Measurements from ENCODE around the gene NFATC1. TPM values are rescaled to one million over a fixed set of nuclear protein-coding genes. Genes with fewer than 3 reads are reported as not detected.

Gene NFATC1
- polyA plus RNA-seq, 1 donor from 2014 or later, result 0.37 TPM

DNA sequence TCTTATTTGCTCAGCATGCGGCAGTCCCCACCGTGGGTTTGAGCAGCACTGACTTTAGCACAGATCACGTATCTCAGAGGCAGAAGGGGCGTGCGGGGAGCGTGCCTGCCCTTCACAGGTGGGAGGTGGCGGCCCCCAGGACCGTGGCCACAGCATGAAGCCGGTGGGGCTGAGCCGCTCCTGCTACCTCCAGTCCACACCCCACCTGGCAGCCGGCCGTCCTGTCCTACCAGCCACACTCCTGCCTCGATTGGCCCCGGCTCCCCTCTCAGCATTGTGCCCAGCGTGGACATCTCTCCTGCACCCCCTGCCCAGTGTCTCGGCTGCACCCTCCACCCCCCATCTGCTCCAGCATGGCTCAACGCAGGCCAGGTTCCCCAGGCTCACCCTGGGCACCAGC, 73.6 kb downstream of the NFATC1 start:
- Histone ChIP-seq H3K4me2 (ENCODE audit: low read length) (no peak overlapping the region), H3K36me3 (ENCODE audit: insufficient read depth, low read length) (no peaks in the 10 kb centered on the region), H4K20me1 (ENCODE audit: insufficient read depth) (no peaks in the 10 kb centered on the region), H2AFZ (ENCODE audit: low read depth, low read length) (no peak overlapping the region), H3K9ac (ENCODE audit: low read length) (no peak overlapping the region), H3F3A (ENCODE audit: insufficient read depth, low read length, poor library complexity, severe bottlenecking) (no peaks in the 10 kb centered on the region), H3K4me3 (ENCODE audit: low read length) (no peak overlapping the region), H3K9me2 (ENCODE audit: insufficient read depth, low read length) (no peaks in the 10 kb centered on the region), H3K27me3 (ENCODE audit: insufficient read depth, low read depth, low read length) (no peaks in the 10 kb centered on the region), H3K9me3 (ENCODE audit: low read length) (no peaks in the 10 kb centered on the region), H3K79me2 (replicated peaks; ENCODE audit: insufficient read depth, low read length) (no peaks in the 10 kb centered on the region), H3K27ac (ENCODE audit: low read length) (no peak overlapping the region)
- TF ChIP-seq, protein P1, sequence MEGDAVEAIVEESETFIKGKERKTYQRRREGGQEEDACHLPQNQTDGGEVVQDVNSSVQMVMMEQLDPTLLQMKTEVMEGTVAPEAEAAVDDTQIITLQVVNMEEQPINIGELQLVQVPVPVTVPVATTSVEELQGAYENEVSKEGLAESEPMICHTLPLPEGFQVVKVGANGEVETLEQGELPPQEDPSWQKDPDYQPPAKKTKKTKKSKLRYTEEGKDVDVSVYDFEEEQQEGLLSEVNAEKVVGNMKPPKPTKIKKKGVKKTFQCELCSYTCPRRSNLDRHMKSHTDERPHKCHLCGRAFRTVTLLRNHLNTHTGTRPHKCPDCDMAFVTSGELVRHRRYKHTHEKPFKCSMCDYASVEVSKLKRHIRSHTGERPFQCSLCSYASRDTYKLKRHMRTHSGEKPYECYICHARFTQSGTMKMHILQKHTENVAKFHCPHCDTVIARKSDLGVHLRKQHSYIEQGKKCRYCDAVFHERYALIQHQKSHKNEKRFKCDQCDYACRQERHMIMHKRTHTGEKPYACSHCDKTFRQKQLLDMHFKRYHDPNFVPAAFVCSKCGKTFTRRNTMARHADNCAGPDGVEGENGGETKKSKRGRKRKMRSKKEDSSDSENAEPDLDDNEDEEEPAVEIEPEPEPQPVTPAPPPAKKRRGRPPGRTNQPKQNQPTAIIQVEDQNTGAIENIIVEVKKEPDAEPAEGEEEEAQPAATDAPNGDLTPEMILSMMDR (IDR thresholded peaks at IDR 0.05; ENCODE audit: poor library complexity, severe bottlenecking), result no peak
- TF ChIP-seq EZH2 (IDR thresholded peaks at IDR 0.05; ENCODE audit: borderline replicate concordance, insufficient read depth, low read length, poor library complexity, severe bottlenecking), result no peak
- TF ChIP-seq RAD21 (conservative IDR thresholded peaks at IDR 0.05), result no peak
- no peak for TF ChIP-seq TAF1 (IDR thresholded peaks at IDR 0.05; ENCODE audit: low read depth)
- TF ChIP-seq POLR2AphosphoS5 (IDR thresholded peaks at IDR 0.05), result no peak

DNA sequence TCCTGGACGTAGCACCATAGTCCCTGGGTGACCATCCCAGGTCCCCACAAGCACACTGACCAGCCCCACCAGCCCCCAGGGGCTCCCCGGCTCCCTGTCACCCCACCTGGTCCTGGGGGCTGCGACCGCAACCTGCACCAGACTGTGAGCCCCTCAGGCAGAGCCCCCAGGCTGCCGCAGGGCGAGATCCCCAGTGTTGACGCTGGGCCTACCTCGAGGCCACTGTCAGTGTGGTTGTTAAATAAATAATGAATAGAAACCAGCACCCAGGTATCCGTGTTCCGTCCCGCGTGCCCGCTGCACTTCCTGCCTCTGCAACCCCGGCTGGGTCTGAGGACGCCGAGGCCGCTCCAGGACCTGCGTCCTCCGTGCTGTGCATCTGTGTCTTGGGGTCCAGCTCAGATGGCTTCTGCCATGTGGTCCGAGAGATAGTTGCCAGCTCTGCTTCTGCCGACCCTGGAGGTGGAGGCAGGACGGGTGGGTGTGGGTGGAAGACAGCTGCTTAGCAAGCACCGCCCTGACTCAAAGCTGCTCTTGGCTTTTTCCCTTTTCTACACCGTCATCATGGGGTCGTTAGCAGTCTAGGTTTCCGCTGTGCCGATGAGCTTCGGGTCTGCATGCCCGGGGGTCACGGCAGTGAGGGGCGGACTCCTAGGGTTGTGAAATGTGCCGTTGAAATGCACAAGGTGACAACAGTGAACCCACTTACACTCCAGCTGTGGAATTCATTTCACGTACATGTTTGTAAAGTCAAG, 74.2 kb downstream of the NFATC1 start:
- no peaks in the 10 kb centered on the region for H3K9me2 ChIP-seq (ENCODE audit: insufficient read depth, low read length)
- H3K4me2 ChIP-seq (ENCODE audit: low read length), result no peak overlapping the region
- H3F3A ChIP-seq (ENCODE audit: insufficient read depth, low read length, poor library complexity, severe bottlenecking), result no peaks in the 10 kb centered on the region
- TF ChIP-seq MXI1 (conservative IDR thresholded peaks at IDR 0.05; ENCODE audit: poor library complexity, severe bottlenecking) (no peak), POLR2AphosphoS5 (IDR thresholded peaks at IDR 0.05) (no peak), TAF1 (IDR thresholded peaks at IDR 0.05; ENCODE audit: low read depth) (no peak)
- TF ChIP-seq, protein P2, sequence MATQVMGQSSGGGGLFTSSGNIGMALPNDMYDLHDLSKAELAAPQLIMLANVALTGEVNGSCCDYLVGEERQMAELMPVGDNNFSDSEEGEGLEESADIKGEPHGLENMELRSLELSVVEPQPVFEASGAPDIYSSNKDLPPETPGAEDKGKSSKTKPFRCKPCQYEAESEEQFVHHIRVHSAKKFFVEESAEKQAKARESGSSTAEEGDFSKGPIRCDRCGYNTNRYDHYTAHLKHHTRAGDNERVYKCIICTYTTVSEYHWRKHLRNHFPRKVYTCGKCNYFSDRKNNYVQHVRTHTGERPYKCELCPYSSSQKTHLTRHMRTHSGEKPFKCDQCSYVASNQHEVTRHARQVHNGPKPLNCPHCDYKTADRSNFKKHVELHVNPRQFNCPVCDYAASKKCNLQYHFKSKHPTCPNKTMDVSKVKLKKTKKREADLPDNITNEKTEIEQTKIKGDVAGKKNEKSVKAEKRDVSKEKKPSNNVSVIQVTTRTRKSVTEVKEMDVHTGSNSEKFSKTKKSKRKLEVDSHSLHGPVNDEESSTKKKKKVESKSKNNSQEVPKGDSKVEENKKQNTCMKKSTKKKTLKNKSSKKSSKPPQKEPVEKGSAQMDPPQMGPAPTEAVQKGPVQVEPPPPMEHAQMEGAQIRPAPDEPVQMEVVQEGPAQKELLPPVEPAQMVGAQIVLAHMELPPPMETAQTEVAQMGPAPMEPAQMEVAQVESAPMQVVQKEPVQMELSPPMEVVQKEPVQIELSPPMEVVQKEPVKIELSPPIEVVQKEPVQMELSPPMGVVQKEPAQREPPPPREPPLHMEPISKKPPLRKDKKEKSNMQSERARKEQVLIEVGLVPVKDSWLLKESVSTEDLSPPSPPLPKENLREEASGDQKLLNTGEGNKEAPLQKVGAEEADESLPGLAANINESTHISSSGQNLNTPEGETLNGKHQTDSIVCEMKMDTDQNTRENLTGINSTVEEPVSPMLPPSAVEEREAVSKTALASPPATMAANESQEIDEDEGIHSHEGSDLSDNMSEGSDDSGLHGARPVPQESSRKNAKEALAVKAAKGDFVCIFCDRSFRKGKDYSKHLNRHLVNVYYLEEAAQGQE (IDR thresholded peaks at IDR 0.05; ENCODE audit: borderline replicate concordance), result no peak
- no peak overlapping the region for H3K9ac ChIP-seq (ENCODE audit: low read length)
- no peaks in the 10 kb centered on the region for H3K79me2 ChIP-seq (replicated peaks; ENCODE audit: insufficient read depth, low read length)
- H3K27me3 ChIP-seq (ENCODE audit: insufficient read depth, low read depth, low read length), result no peaks in the 10 kb centered on the region
- no peak overlapping the region for H3K4me3 ChIP-seq (ENCODE audit: low read length)
- no peak overlapping the region for H2AFZ ChIP-seq (ENCODE audit: low read depth, low read length)
- no peaks in the 10 kb centered on the region for H4K20me1 ChIP-seq (ENCODE audit: insufficient read depth)
- H3K36me3 ChIP-seq (ENCODE audit: insufficient read depth, low read length), result no peaks in the 10 kb centered on the region
- H3K9me3 ChIP-seq (ENCODE audit: low read length), result no peaks in the 10 kb centered on the region
- H3K27ac ChIP-seq (ENCODE audit: low read length), result no peak overlapping the region

DNA sequence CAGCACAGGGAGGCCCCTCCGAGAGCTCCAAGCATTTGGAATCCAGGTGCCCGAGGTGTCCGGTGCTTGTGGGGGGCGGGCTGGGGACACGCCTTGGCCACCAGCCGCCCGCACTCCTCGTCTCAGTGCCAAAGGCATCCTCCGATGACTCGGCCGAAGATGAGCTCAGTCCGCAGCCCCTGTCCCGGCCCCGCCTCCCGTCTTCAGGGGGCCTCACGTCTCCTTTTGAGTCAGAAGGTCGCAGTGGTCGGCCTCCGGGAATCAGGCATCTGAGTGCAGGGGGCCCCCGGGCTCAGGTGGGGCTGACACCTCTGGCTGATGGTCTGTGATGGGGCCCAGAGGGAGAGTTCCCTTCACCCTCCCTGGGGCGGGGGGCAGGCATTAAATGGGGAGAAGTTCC, 74.8 kb downstream of the NFATC1 start:
- Histone ChIP-seq H3K9me2 (ENCODE audit: insufficient read depth, low read length) (no peaks in the 10 kb centered on the region), H2AFZ (ENCODE audit: low read depth, low read length) (no peak overlapping the region), H3K4me3 (ENCODE audit: low read length) (no peak overlapping the region), H3K4me2 (ENCODE audit: low read length) (no peak overlapping the region), H3K27me3 (ENCODE audit: insufficient read depth, low read depth, low read length) (no peaks in the 10 kb centered on the region), H4K20me1 (ENCODE audit: insufficient read depth) (no peaks in the 10 kb centered on the region), H3K9ac (ENCODE audit: low read length) (no peak overlapping the region), H3K36me3 (ENCODE audit: insufficient read depth, low read length) (no peaks in the 10 kb centered on the region), H3K79me2 (replicated peaks; ENCODE audit: insufficient read depth, low read length) (no peaks in the 10 kb centered on the region), H3K9me3 (ENCODE audit: low read length) (no peaks in the 10 kb centered on the region), H3F3A (ENCODE audit: insufficient read depth, low read length, poor library complexity, severe bottlenecking) (no peaks in the 10 kb centered on the region), H3K27ac (ENCODE audit: low read length) (no peak overlapping the region)
- TF ChIP-seq POLR2AphosphoS5 (IDR thresholded peaks at IDR 0.05) (no peak), TAF1 (IDR thresholded peaks at IDR 0.05; ENCODE audit: low read depth) (no peak), EZH2 (IDR thresholded peaks at IDR 0.05; ENCODE audit: borderline replicate concordance, insufficient read depth, low read length, poor library complexity, severe bottlenecking) (no peak), EP300 (conservative IDR thresholded peaks at IDR 0.05; ENCODE audit: poor library complexity, severe bottlenecking) (no peak)
